Measurements from ENCODE around the gene RPTOR.
"Not testable (repeated sequence)": the region's sequence is repeated elsewhere in the genome, so short reads cannot be mapped to it uniquely, and the experiment has no call there.

Gene RPTOR

GRCh38 chr17:80862481-80862961, 317.9 kb downstream of the RPTOR start:
- peak; percentile 27 for DNase-seq (ENCODE audit: low read depth)

GRCh38 chr17:80862978-80863377, 318.3 kb downstream of the RPTOR start:
- DNase-seq (ENCODE audit: low read depth): no peak

- DNase-seq (ENCODE audit: low read depth): no peak
Measured at GRCh38 chr17:80863626-80864025, 319.0 kb downstream of the RPTOR start.

GRCh38 chr17:80864751-80865150, 320.1 kb downstream of the RPTOR start:
- no peak for DNase-seq (ENCODE audit: low read depth)

- peak; percentile 83 for DNase-seq (ENCODE audit: low read depth)
Measured at GRCh38 chr17:80866050-80866793, 321.6 kb downstream of the RPTOR start.

GRCh38 chr17:80868022-80868609, 323.5 kb downstream of the RPTOR start:
- DNase-seq (ENCODE audit: low read depth): no peak

GRCh38 chr17:80869481-80870145, 325.0 kb downstream of the RPTOR start:
- no peak for DNase-seq (ENCODE audit: low read depth)

GRCh38 chr17:80870401-80870800, 325.8 kb downstream of the RPTOR start:
- DNase-seq (ENCODE audit: low read depth): no peak

GRCh38 chr17:80871341-80871740, 326.7 kb downstream of the RPTOR start:
- DNase-seq (ENCODE audit: low read depth): no peak

- DNase-seq (ENCODE audit: low read depth): no peak
Measured at GRCh38 chr17:80872001-80872500, 327.4 kb downstream of the RPTOR start.

GRCh38 chr17:80872501-80873306, 328.1 kb downstream of the RPTOR start:
- DNase-seq (ENCODE audit: low read depth): no peak

- peak; percentile 81 for DNase-seq (ENCODE audit: low read depth)
Measured at GRCh38 chr17:80873307-80873951, 328.8 kb downstream of the RPTOR start.

GRCh38 chr17:80874866-80875445, 330.3 kb downstream of the RPTOR start:
- DNase-seq (ENCODE audit: low read depth): no peak

- DNase-seq (ENCODE audit: low read depth): not testable (repeated sequence)
Measured at GRCh38 chr17:80875480-80875995, 330.9 kb downstream of the RPTOR start.

GRCh38 chr17:80876456-80876949, 331.9 kb downstream of the RPTOR start:
- DNase-seq (ENCODE audit: low read depth): not testable (repeated sequence)

- no peak for DNase-seq (ENCODE audit: low read depth)
Measured at GRCh38 chr17:80876950-80877728, 332.5 kb downstream of the RPTOR start.

GRCh38 chr17:80877729-80878303, 333.2 kb downstream of the RPTOR start:
- DNase-seq (ENCODE audit: low read depth): no peak

GRCh38 chr17:80878876-80879722, 334.5 kb downstream of the RPTOR start:
- DNase-seq (ENCODE audit: low read depth): no peak

All from ELR (cell line).